ENCODE measurements around the gene CYTH2. TPM values are rescaled to one million over a fixed set of nuclear protein-coding genes. Genes with fewer than 3 reads are reported as not detected.
"Not testable (repeated sequence)": the region's sequence is repeated elsewhere in the genome, so short reads cannot be mapped to it uniquely, and the experiment has no call there.

CYTH2 gene
- polyA plus RNA-seq, 1 experiment = 65.8 TPM

DNA sequence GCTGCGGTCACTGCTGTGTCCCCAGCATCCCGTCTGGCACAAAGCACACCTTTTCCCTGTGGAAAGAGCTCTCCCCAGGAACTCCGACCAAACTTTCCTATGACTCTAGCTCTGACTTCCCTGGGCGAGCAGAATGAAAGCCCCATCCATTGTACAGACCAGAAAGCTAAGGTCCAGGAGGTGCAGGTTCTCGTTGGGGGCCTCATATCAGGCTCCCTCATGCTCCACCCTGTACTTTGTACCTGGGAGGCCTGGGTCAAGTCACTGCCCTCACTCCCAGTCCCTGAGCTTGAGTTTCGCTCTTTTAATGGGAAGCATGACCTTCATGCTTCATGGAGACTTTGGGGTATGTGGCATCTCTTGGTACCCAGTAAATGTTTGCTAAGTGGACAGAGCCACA is 18.4 kb downstream of the CYTH2 start:
- no peak overlapping the region for H3K4me3 ChIP-seq (ENCODE audit: low read depth, low read length)
- no peak for DNase-seq (ENCODE audit: low read depth)
- H3K36me3 ChIP-seq (ENCODE audit: control insufficient read depth, insufficient read depth, low read length) = no peaks in the 10 kb centered on the region
- no peaks in the 10 kb centered on the region for H3K27me3 ChIP-seq (ENCODE audit: control insufficient read depth, insufficient read depth, low read length)
- ChIA-PET POLR2A (interaction anchor here (0.7 kb wide), 1 partner anchor 87 kb away, joined by 5 read pairs; no protein-coding TSS in a partner anchor), CTCF (interaction anchor here (0.7 to 11.9 kb wide), 8 partner anchors 18 to 349 kb away, joined by 3 to 161 read pairs (median 4); partner anchors contain the start of genes HSD17B14 and KDELR1)
- TF ChIP-seq, protein P1, sequence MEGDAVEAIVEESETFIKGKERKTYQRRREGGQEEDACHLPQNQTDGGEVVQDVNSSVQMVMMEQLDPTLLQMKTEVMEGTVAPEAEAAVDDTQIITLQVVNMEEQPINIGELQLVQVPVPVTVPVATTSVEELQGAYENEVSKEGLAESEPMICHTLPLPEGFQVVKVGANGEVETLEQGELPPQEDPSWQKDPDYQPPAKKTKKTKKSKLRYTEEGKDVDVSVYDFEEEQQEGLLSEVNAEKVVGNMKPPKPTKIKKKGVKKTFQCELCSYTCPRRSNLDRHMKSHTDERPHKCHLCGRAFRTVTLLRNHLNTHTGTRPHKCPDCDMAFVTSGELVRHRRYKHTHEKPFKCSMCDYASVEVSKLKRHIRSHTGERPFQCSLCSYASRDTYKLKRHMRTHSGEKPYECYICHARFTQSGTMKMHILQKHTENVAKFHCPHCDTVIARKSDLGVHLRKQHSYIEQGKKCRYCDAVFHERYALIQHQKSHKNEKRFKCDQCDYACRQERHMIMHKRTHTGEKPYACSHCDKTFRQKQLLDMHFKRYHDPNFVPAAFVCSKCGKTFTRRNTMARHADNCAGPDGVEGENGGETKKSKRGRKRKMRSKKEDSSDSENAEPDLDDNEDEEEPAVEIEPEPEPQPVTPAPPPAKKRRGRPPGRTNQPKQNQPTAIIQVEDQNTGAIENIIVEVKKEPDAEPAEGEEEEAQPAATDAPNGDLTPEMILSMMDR (IDR thresholded peaks at IDR 0.05; ENCODE audit: insufficient read depth, low read depth, low read length) = no peak

DNA sequence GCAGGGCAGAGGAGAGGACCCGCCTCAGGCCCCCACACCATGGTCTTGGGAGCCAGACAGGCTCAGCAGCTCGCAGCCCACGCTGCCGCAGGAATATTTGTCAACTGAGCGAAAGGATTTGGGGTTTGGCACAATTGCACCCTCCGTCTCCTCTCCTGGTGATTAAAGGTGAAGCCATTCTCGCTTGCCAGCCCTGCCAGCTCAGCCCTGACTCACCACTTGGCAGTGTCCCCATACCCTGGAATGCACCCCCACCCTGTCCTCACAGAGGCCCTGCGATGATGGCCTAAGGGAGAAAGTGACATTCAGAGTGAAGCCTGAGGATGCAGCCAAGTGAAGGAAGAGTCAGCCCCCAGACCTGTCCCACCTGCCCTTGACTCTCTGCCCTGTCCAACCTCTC is 18.8 kb downstream of the CYTH2 start:
- Histone ChIP-seq H3K27me3 (ENCODE audit: control insufficient read depth, insufficient read depth, low read length) (no peaks in the 10 kb centered on the region), H3K4me3 (ENCODE audit: low read depth, low read length) (no peak overlapping the region), H3K36me3 (ENCODE audit: control insufficient read depth, insufficient read depth, low read length) (no peaks in the 10 kb centered on the region)
- CTCF ChIA-PET = interaction anchor here (0.6 to 11.9 kb wide), 10 partner anchors 18 to 348 kb away, joined by 3 to 161 read pairs (median 4); partner anchors contain the start of genes HSD17B14 and KDELR1
- POLR2A ChIA-PET = interaction anchor here (0.6 kb wide), 1 partner anchor 14 kb away, joined by 3 read pairs; no protein-coding TSS in a partner anchor
- DNase-seq (ENCODE audit: low read depth) = no peak
- TF ChIP-seq, protein P1 (IDR thresholded peaks at IDR 0.05; ENCODE audit: insufficient read depth, low read depth, low read length) = no peak

DNA sequence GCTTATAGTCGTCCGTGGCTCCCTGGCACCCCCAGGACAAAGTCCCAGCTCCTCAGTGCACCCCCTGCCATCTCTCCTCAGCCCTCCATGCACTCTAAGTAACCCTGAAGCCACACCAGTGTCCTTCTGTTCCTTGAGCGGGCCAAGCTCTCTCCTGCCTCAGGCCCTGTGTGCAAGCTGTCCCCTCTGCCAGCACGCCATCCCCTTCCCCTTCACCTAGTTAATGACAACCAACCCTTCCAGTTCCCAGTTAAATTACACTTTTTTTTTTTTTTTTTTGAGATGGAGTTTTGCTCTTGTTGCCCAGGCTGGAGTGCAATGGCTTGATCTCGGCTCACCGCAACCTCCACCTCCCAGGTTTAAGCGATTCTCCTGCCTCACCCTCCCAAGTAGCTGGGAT is 19.3 kb downstream of the CYTH2 start:
- H3K27me3 ChIP-seq (ENCODE audit: control insufficient read depth, insufficient read depth, low read length); DNase-seq (ENCODE audit: low read depth); H3K4me3 ChIP-seq (ENCODE audit: low read depth, low read length); H3K36me3 ChIP-seq (ENCODE audit: control insufficient read depth, insufficient read depth, low read length): not testable (repeated sequence)
- ChIA-PET POLR2A (interaction anchor here (0.6 kb wide), 1 partner anchor 15 kb away, joined by 3 read pairs; no protein-coding TSS in a partner anchor), CTCF (interaction anchor here (0.6 to 11.9 kb wide), 12 partner anchors 8 to 348 kb away, joined by 3 to 161 read pairs (median 4); partner anchors contain the start of genes GRIN2D, HSD17B14 and KDELR1)

GRCh38 chr19:48489608-48490216 is 20.5 kb downstream of the CYTH2 start:
- TF ChIP-seq, protein P1 (IDR thresholded peaks at IDR 0.05; ENCODE audit: insufficient read depth, low read depth, low read length) = peak; percentile 97

GRCh38 chr19:48490981-48491792 is 22.0 kb downstream of the CYTH2 start:
- H3K4me3 ChIP-seq (ENCODE audit: low read depth, low read length) = no peak overlapping the region
- ChIA-PET CTCF (interaction anchor here (1.7 to 11.9 kb wide), 5 partner anchors 11 to 172 kb away, joined by 4 to 161 read pairs (median 13); no protein-coding TSS in a partner anchor), POLR2A (no interaction called here)
- H3K27me3 ChIP-seq (ENCODE audit: control insufficient read depth, insufficient read depth, low read length) = no peaks in the 10 kb centered on the region
- no peaks in the 10 kb centered on the region for H3K36me3 ChIP-seq (ENCODE audit: control insufficient read depth, insufficient read depth, low read length)
- TF ChIP-seq, protein P1 (IDR thresholded peaks at IDR 0.05; ENCODE audit: insufficient read depth, low read depth, low read length) = no peak
- DNase-seq (ENCODE audit: low read depth) = no peak

More at GRCh38 chr19:48489608-48490216, 20.5 kb downstream of the CYTH2 start:
- no peak overlapping the region for H3K4me3 ChIP-seq (ENCODE audit: low read depth, low read length)
- no peak for DNase-seq (ENCODE audit: low read depth)
- H3K36me3 ChIP-seq (ENCODE audit: control insufficient read depth, insufficient read depth, low read length) = no peaks in the 10 kb centered on the region
- CTCF ChIA-PET = interaction anchor here (0.6 to 11.9 kb wide), 31 partner anchors 9 to 184 kb away, joined by 3 to 161 read pairs (median 4); partner anchors contain the start of genes GRIN2D and GRWD1
- H3K27me3 ChIP-seq (ENCODE audit: control insufficient read depth, insufficient read depth, low read length) = no peaks in the 10 kb centered on the region
- POLR2A ChIA-PET = interaction anchor here (0.6 kb wide), 1 partner anchor 16 kb away, joined by 14 read pairs; no protein-coding TSS in a partner anchor
